ENCODE measurements around the gene RNF183.

RNF183 gene

GRCh38 chr9:113302792-113303418 lies at the start of gene RNF183:
RNF183 (minus strand) TSS chr9:113303376; CDS start chr9:113298184, 5,192 bp downstream.
- no peak for DNase-seq
- TF ChIP-seq POLR2A (IDR thresholded peaks at IDR 0.05; ENCODE audit: low read length) (no peak), GATA1 (IDR thresholded peaks at IDR 0.05; ENCODE audit: low read depth, low read length) (no peak)

GRCh38 chr9:113352411-113352810 lies 49.2 kb upstream of the RNF183 start:
- TF ChIP-seq GATA1 (IDR thresholded peaks at IDR 0.05; ENCODE audit: low read depth, low read length) = no peak
- TF ChIP-seq POLR2A (IDR thresholded peaks at IDR 0.05; ENCODE audit: low read length) = no peak
- DNase-seq = peak; percentile 77 to 87

GRCh38 chr9:113352006-113352405 lies 48.8 kb upstream of the RNF183 start:
- no peak for DNase-seq
- TF ChIP-seq GATA1 (IDR thresholded peaks at IDR 0.05; ENCODE audit: low read depth, low read length) (no peak), POLR2A (IDR thresholded peaks at IDR 0.05; ENCODE audit: low read length) (no peak)

GRCh38 chr9:113350937-113351336 lies 47.8 kb upstream of the RNF183 start:
- TF ChIP-seq POLR2A (IDR thresholded peaks at IDR 0.05; ENCODE audit: low read length) = no peak
- no peak for TF ChIP-seq GATA1 (IDR thresholded peaks at IDR 0.05; ENCODE audit: low read depth, low read length)
- DNase-seq = peak in 1 of 2 experiments; percentile 38

- TF ChIP-seq POLR2A (IDR thresholded peaks at IDR 0.05; ENCODE audit: low read length) (peak; percentile 56), GATA1 (IDR thresholded peaks at IDR 0.05; ENCODE audit: low read depth, low read length) (no peak)
- DNase-seq = peak; percentile 65 to 72
Observed at GRCh38 chr9:113350107-113350661, 47.0 kb upstream of the RNF183 start.

GRCh38 chr9:113349445-113350094 lies 46.4 kb upstream of the RNF183 start, which contains the start of gene BSPRY:
BSPRY (plus strand) TSS chr9:113349541; CDS start chr9:113349580, 39 bp downstream.
- TF ChIP-seq POLR2A (IDR thresholded peaks at IDR 0.05; ENCODE audit: low read length) (peak; percentile 71), GATA1 (IDR thresholded peaks at IDR 0.05; ENCODE audit: low read depth, low read length) (no peak)
- peak; percentile 75 to 81 for DNase-seq

- TF ChIP-seq GATA1 (IDR thresholded peaks at IDR 0.05; ENCODE audit: low read depth, low read length) (no peak), POLR2A (IDR thresholded peaks at IDR 0.05; ENCODE audit: low read length) (no peak)
Observed at GRCh38 chr9:113349066-113349444, 45.9 kb upstream of the RNF183 start.

GRCh38 chr9:113348437-113348836 lies 45.3 kb upstream of the RNF183 start:
- DNase-seq = no peak
- no peak for TF ChIP-seq GATA1 (IDR thresholded peaks at IDR 0.05; ENCODE audit: low read depth, low read length)
- no peak for TF ChIP-seq POLR2A (IDR thresholded peaks at IDR 0.05; ENCODE audit: low read length)

More at GRCh38 chr9:113349066-113349444, 45.9 kb upstream of the RNF183 start:
- DNase-seq = no peak

- no peak for TF ChIP-seq POLR2A (IDR thresholded peaks at IDR 0.05; ENCODE audit: low read length)
- no peak for TF ChIP-seq GATA1 (IDR thresholded peaks at IDR 0.05; ENCODE audit: low read depth, low read length)
- DNase-seq = no peak
Observed at GRCh38 chr9:113345671-113346070, 42.5 kb upstream of the RNF183 start.

- no peak for DNase-seq
- TF ChIP-seq POLR2A (IDR thresholded peaks at IDR 0.05; ENCODE audit: low read length) (no peak), GATA1 (IDR thresholded peaks at IDR 0.05; ENCODE audit: low read depth, low read length) (no peak)
Observed at GRCh38 chr9:113345190-113345589, 42.0 kb upstream of the RNF183 start.

GRCh38 chr9:113343732-113344231 lies 40.6 kb upstream of the RNF183 start:
- DNase-seq = peak; percentile 91 to 92
- TF ChIP-seq POLR2A (IDR thresholded peaks at IDR 0.05; ENCODE audit: low read length) = peak; percentile 65
- TF ChIP-seq GATA1 (IDR thresholded peaks at IDR 0.05; ENCODE audit: low read depth, low read length) = no peak

GRCh38 chr9:113341712-113342410 lies 38.7 kb upstream of the RNF183 start:
- peak; percentile 33 for TF ChIP-seq POLR2A (IDR thresholded peaks at IDR 0.05; ENCODE audit: low read length)
- no peak for TF ChIP-seq GATA1 (IDR thresholded peaks at IDR 0.05; ENCODE audit: low read depth, low read length)
- peak; percentile 63 to 76 for DNase-seq

GRCh38 chr9:113340011-113340699 lies 37.0 kb upstream of the RNF183 start, which contains the start of gene WDR31:
WDR31 (minus strand) TSS chr9:113340275; CDS start chr9:113332022, 8,253 bp downstream.
- peak; percentile 93 to 95 for DNase-seq
- TF ChIP-seq POLR2A (IDR thresholded peaks at IDR 0.05; ENCODE audit: low read length) = peak; percentile 90
- no peak for TF ChIP-seq GATA1 (IDR thresholded peaks at IDR 0.05; ENCODE audit: low read depth, low read length)

Measured in erythroblast (primary cell).